ENCODE measurements around the gene TCERG1L. TPM values are rescaled to one million over a fixed set of nuclear protein-coding genes. Genes with fewer than 3 reads are reported as not detected.

The TCERG1L gene
- total RNA-seq, 1 donor from 2014 or later = not detected

- Histone ChIP-seq H3K4me3 (no peak overlapping the region), H3K4me1 (no peaks in the 10 kb centered on the region), H3K27ac (no peak overlapping the region), H3K9me3 (no peaks in the 10 kb centered on the region), H3K36me3 (no peaks in the 10 kb centered on the region), H3K27me3 (ENCODE audit: low read depth) (peaks cover 2% of the 10 kb centered on the region)
- no peak for ATAC-seq
- intact Hi-C loops (cut with DNase I) = no loop called here
- TF ChIP-seq CTCF (IDR thresholded peaks at IDR 0.05) = no peak
- DNase-seq = no peak
Measured at GRCh38 chr10:131086511-131086910, 225.0 kb downstream of the TCERG1L start.

- Histone ChIP-seq H3K27me3 (ENCODE audit: low read depth) (peaks cover 2% of the 10 kb centered on the region), H3K9me3 (no peaks in the 10 kb centered on the region), H3K4me3 (no peak overlapping the region), H3K36me3 (no peaks in the 10 kb centered on the region), H3K27ac (no peak overlapping the region), H3K4me1 (no peaks in the 10 kb centered on the region)
- intact Hi-C loops (cut with DNase I) = no loop called here
- ATAC-seq = no peak
- DNase-seq = no peak
- no peak for TF ChIP-seq CTCF (IDR thresholded peaks at IDR 0.05)
Measured at GRCh38 chr10:131086094-131086493, 225.4 kb downstream of the TCERG1L start.

GRCh38 chr10:131085091-131085860 is 226.2 kb downstream of the TCERG1L start:
- Histone ChIP-seq H3K27ac (no peak overlapping the region), H3K36me3 (no peaks in the 10 kb centered on the region), H3K4me1 (no peaks in the 10 kb centered on the region), H3K4me3 (no peak overlapping the region), H3K27me3 (ENCODE audit: low read depth) (peaks cover 2% of the 10 kb centered on the region), H3K9me3 (no peaks in the 10 kb centered on the region)
- TF ChIP-seq CTCF (IDR thresholded peaks at IDR 0.05) = no peak
- DNase-seq (no peak), ATAC-seq (no peak)
- intact Hi-C loops (cut with DNase I) = no loop called here

DNA sequence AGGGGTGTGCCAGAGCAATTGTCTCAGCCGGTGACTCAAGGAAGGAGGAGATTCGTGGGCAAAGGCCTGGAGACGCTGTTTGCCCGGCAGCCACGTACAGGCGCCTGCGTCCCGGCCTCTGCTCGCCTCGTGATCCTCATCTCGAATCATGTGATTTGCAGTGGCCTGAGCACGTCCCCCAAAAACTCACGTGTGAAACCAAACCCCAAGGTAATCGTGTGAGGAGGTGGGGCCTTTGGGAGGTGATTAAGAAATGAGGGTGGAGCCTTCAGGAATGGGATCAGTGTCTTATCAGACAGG is 226.8 kb downstream of the TCERG1L start:
- ATAC-seq = no peak
- no peak overlapping the region for H3K27ac ChIP-seq
- H3K4me1 ChIP-seq = no peaks in the 10 kb centered on the region
- no peak overlapping the region for H3K4me3 ChIP-seq
- H3K9me3 ChIP-seq = no peaks in the 10 kb centered on the region
- TF ChIP-seq CTCF (IDR thresholded peaks at IDR 0.05) = no peak
- intact Hi-C loops (cut with DNase I) = no loop called here
- DNase-seq = no peak
- no peaks in the 10 kb centered on the region for H3K36me3 ChIP-seq
- peaks cover 2% of the 10 kb centered on the region for H3K27me3 ChIP-seq (ENCODE audit: low read depth)

GRCh38 chr10:131083915-131084790 is 227.4 kb downstream of the TCERG1L start:
- Histone ChIP-seq H3K4me3 (no peak overlapping the region), H3K4me1 (no peaks in the 10 kb centered on the region), H3K27me3 (ENCODE audit: low read depth) (peaks cover 2% of the 10 kb centered on the region), H3K27ac (no peak overlapping the region), H3K36me3 (no peaks in the 10 kb centered on the region), H3K9me3 (no peaks in the 10 kb centered on the region)
- no peak for TF ChIP-seq CTCF (IDR thresholded peaks at IDR 0.05)
- DNase-seq (no peak), ATAC-seq (no peak)
- intact Hi-C loops (cut with DNase I) = no loop called here
